Hepatocyte (in vitro differentiated cells): ENCODE data around the gene MACC1.

Experiments
- EZH2 ChIP-seq: fragments of 200-600 bp; sonication (generic); IDR thresholded peaks from 2 replicates; pipeline ENCODE4 v1.6.1; 2016; ENCODE audit warnings: antibody characterized with exemption, mild to moderate bottlenecking, borderline replicate concordance
- EZH2phosphoT487 ChIP-seq: fragments of 200-600 bp; sonication (generic); IDR thresholded peaks from one replicate; pipeline ENCODE4 v1.6.1; 2018; ENCODE audit warnings: antibody characterized with exemption, mild to moderate bottlenecking, low read depth, moderate library complexity; ENCODE audit not compliant: unreplicated experiment, severe bottlenecking
- TF ChIP-seq, protein P1 (sequence below): fragments of 200-600 bp; sonication (generic); IDR thresholded peaks from 2 replicates; pipeline ENCODE4 v1.5.1; 2016; ENCODE audit warnings: antibody characterized with exemption, mild to moderate bottlenecking; ENCODE audit not compliant: poor library complexity

DNA sequence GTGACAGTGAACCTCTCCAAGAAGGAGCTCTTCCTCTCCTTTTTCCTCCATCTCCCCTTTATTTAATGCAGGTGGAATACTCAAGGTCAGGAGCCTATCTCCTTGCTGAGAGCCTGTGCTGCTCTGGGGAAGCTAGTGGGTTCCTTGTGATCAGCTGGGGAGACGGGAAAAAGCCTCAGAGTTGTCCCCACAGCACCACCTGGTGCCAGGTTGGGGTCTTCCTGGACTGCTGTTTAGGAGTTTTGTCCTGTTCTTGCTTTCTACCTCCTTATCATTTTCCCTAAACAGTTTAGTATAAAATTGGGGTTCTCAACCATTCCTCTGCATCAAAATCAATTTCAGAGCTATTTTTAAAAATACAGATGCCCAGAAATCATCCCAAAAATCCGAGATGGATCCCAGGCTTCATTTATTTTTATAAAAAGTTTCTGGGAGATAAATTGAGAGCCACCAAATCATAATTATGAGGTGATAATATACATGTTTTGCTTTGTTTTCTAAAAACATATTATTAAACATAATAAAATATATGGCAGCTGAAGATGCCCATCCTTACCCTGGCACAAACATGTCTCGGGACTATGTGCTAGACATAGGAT lies 44.3 kb downstream of the MACC1 start:
- TF ChIP-seq, protein P1, sequence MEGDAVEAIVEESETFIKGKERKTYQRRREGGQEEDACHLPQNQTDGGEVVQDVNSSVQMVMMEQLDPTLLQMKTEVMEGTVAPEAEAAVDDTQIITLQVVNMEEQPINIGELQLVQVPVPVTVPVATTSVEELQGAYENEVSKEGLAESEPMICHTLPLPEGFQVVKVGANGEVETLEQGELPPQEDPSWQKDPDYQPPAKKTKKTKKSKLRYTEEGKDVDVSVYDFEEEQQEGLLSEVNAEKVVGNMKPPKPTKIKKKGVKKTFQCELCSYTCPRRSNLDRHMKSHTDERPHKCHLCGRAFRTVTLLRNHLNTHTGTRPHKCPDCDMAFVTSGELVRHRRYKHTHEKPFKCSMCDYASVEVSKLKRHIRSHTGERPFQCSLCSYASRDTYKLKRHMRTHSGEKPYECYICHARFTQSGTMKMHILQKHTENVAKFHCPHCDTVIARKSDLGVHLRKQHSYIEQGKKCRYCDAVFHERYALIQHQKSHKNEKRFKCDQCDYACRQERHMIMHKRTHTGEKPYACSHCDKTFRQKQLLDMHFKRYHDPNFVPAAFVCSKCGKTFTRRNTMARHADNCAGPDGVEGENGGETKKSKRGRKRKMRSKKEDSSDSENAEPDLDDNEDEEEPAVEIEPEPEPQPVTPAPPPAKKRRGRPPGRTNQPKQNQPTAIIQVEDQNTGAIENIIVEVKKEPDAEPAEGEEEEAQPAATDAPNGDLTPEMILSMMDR, result peak; percentile 71
- no peak for TF ChIP-seq EZH2
- TF ChIP-seq EZH2phosphoT487, result no peak
